GM12873 (cell line): ENCODE measurements around the gene CHAT.

Experiments used
- TF ChIP-seq, protein P1 (sequence below): IDR thresholded peaks from 2 replicates; pipeline ENCODE4 v1.5.1; 2012; ENCODE audit warnings: low read depth, mild to moderate bottlenecking, moderate library complexity, low read length, control low read depth; ENCODE audit not compliant: insufficient read depth; ENCODE audit errors: missing control alignments

The CHAT gene

DNA sequence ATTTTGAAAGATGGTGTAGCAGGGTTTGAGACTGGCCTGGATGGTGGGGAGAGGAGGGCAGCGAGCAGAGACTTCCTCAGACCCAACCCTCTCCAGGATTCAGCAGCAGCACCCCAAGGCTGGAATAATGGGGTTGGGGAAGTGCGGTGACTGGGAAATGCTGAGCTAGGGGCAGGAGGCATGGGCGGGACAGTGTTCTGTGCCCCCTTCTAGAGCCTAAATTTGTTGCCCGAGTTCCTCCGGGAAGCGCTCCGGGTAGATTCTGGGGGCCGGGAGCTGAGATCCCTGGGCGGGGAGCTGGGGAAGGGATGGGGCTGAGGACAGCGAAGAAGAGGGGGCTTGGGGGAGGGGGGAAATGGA, at the start of gene CHAT:
Gene CHAT, plus strand, starts transcription at position 156 of the 360 bp plus-strand sequence. Its CDS starts 153 bp downstream, at position 309.
- TF ChIP-seq, protein P1, sequence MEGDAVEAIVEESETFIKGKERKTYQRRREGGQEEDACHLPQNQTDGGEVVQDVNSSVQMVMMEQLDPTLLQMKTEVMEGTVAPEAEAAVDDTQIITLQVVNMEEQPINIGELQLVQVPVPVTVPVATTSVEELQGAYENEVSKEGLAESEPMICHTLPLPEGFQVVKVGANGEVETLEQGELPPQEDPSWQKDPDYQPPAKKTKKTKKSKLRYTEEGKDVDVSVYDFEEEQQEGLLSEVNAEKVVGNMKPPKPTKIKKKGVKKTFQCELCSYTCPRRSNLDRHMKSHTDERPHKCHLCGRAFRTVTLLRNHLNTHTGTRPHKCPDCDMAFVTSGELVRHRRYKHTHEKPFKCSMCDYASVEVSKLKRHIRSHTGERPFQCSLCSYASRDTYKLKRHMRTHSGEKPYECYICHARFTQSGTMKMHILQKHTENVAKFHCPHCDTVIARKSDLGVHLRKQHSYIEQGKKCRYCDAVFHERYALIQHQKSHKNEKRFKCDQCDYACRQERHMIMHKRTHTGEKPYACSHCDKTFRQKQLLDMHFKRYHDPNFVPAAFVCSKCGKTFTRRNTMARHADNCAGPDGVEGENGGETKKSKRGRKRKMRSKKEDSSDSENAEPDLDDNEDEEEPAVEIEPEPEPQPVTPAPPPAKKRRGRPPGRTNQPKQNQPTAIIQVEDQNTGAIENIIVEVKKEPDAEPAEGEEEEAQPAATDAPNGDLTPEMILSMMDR: no peak

DNA sequence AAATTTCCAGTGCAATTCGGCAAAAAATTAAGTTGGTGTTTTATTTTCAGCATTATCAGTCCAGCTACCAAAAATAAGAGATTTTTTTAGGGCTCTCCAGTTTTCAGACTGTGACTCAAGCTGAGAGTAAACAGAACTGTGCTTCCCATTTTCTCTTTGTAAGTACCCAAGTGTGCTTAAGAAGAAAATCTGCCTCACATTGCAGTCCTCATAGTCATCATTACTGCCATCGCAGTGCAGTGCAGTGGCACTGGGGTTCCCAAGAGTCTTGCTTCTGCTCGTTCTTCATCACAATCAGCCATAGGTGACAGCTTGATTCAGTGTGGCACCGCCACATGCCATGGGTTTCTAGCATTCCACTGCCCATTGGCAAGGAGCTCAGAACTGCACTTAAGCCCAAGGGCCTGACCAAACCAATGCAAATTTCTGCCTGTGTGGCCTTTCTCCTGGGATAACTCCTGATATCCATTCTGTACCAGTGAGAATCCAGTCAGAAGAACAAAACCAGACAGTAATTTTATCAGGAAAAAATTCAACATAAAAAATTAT, 49.3 kb upstream of the CHAT start:
- TF ChIP-seq, protein P1: no peak

DNA sequence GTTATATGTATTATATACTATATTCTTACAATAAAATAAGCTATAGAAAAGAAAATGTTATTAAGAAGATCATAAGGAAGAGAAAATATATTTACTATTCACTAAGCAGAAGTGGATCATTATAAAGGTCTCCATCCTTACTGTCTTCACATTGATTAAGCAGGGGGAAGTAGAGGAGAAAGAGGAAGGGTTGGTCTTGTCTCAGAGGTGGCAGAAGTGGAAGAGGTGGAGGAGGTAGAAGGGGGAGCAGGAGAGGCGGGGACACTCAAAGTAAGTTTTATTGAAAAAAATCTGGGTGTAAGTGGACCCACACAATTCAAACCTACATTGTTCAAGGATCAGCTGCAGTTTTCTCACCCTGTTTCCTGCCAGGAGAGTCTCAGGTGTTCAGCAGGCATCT, 46.0 kb upstream of the CHAT start:
- TF ChIP-seq, protein P1: no peak

DNA sequence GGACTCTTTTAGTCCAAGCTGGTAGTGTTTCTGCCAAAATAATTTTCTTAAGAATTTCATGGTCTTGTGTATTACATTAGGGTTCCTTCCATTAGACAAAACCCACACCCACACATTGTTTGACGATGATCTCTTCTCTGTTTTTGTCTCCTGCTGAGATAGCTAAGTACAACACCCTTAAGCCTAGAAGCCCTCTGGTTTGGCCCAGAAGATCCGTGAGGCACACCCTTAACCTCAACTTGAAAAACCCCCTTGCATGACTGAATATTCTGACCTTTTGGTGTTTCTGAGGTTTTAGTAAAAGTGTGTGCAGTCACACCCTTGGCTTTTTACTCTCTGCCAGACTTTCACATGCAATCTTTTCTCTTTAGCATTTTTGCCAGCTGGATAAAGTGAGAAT, 45.6 kb upstream of the CHAT start:
- TF ChIP-seq, protein P1: no peak

DNA sequence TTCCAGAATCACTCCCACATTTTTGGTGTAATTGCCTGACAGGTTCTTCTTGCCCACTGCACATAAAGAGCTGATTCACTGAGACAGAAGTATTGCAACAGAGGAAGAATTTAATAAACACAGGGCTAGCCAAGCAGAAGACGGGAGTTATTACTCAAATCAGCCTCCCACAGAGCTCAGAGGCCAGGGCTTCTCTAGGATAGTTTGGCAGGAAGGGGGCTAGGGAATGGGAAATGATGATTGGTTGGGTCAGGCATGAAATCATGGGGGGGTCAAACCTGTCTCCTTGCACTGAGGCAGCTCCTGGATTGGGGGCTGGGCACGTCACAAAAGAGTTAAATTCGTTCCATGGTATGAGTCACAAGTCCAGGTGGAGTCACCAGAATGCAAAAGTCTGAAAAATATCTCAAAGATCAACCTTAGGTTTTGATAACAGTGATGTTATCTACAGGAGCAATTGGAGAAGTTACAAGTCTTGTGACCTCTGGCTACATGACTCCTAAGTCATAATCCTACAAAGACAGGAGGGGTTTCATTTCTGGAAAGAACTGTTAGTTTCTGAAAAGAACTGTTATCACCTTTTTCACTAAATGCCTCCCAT, 44.7 kb upstream of the CHAT start:
- TF ChIP-seq, protein P1: no peak

DNA sequence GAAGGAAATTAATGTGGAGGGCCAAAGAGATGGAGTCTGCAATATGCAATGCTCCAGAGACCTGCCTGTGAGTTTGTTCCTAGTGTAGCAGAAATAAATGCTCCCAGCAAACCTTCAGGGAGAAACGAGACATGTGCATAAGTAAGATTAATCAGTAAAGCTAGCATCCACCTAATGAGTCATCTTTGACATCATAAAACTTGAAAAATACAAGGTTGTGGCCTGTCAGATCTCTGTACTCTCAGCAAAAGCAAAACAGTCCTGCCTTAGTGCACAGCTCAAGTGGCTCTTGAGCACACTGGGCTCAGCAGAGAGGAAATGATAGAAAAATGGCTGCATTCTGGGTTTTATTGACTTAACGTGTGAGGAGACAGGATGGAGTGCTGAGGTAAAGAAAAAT, 42.4 kb upstream of the CHAT start:
- TF ChIP-seq, protein P1: no peak

DNA sequence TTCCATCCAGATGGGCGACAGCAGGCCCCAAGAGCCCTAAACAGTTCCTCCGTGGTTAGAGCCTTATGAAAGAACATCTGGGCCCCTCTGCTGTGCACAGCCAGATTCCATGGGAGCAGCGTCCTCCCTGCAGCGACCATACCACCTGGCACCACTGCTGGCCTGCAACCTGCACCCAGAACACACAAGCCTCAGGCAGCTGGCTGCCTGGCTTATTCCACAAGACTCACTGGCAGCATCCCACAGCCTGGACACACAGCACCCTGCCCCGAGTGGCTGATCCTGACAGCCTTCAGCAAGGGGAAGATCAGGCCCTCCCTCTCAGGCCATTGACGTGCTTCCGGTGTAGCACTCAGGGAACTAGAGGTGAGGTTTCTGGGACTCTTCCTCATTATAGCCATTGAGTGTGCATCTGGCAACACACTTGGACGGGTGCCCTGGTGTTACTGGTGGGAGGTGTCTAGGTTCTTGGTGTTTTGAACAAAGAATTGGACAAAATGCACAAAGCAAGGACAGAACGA, 41.2 kb upstream of the CHAT start:
- TF ChIP-seq, protein P1: no peak
